Activated CD8-positive, alpha-beta memory T cell treated with anti-CD3 and anti-CD28 coated beads, Interleukin-2, amount 10 ng/mL, durations not matched to agents 7 days and 5 days (primary cell): ENCODE results near the gene HMX3. TPM values are rescaled to one million over a fixed set of nuclear protein-coding genes. Genes with fewer than 3 reads are reported as not detected.

Experiments
- ATAC-seq: fragments of 150-1000 bp; cut with Tn5 transposase; one replicate; pipeline ENCODE4 v1.10.0; 2021; ENCODE audit warnings: moderate library complexity
- CTCF ChIA-PET: fragments of 350-600 bp; sonication (Branson Sonifier 250); formaldehyde crosslinking; loops from one replicate; lab custom pipeline; 2021; ENCODE audit warnings: antibody characterized with exemption; lab: Charles Lee
- DNase-seq: peaks from one replicate; pipeline ENCODE4 v3.0.0-alpha.2; 2020
- H3K27ac Mint-ChIP-seq: one replicate; pipeline ENCODE4 v1.8.0; 2021; ENCODE audit warnings: mild to moderate bottlenecking, mixed read lengths
- H3K27me3 Mint-ChIP-seq: one replicate; pipeline ENCODE4 v1.8.0; 2021; ENCODE audit warnings: mixed read lengths
- H3K36me3 Mint-ChIP-seq: one replicate; pipeline ENCODE4 v1.8.0; 2021; ENCODE audit warnings: mild to moderate bottlenecking, mixed read lengths
- H3K4me1 Mint-ChIP-seq: one replicate; pipeline ENCODE4 v1.8.0; 2021; ENCODE audit warnings: mixed read lengths
- H3K4me3 Mint-ChIP-seq: one replicate; pipeline ENCODE4 v1.8.0; 2021; ENCODE audit warnings: mild to moderate bottlenecking, moderate library complexity, mixed read lengths
- H3K9me3 Mint-ChIP-seq: one replicate; pipeline ENCODE4 v1.8.0; 2022; ENCODE audit warnings: low read depth, mixed read lengths
- total RNA-seq, 2 experiments: library from RNA; stranded (reverse); gene quantifications; one replicate each; pipeline ENCODE4 v1.2.3, GENCODE V29; 2021

Gene HMX3
- not detected for total RNA-seq

DNA sequence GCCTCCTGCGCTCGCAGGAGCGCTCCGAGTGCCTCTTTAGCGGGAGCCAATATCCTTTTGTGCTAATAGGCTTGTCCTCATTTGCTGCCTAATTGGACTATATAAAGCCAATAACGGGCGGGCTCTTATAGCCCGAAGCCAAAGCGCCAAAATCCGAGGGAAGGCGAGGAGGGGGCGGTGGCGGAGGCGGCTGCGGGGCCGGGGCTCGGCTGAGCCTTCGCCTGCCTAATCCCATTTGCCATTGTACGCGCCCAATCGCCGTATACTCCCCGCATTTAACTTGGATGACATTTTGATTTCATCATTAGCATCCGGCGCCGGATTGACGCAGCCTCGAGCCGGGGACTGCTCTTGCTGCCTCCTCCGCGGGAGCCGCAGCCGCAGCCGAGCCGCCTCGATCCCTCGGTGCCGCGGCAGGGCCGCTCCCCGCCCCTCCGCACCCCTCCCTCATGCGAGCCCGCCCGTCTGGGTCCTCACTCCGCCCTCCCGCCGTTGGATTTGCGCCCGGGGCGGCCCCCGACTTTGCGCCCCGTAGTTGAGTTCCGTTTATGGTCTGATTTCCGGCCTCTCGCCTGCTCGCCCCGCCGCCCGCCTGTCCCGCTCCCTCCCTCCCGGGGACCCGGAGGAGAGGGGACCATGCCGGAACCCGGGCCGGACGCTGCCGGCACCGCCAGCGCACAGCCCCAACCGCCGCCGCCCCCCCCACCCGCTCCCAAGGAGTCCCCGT, at the start of gene HMX3:
Gene HMX3, plus strand, starts transcription at position 556 of the 727 bp plus-strand sequence. Its CDS starts 81 bp downstream, at position 637.
- Mint-ChIP-seq H3K27ac (peak within 1 kb of the TSS; percentile 82), H3K4me1 (peaks cover 35% of the 10 kb centered on the region), H3K9me3 (no peaks in the 10 kb centered on the region), H3K4me3 (peak within 1 kb of the TSS; percentile 51), H3K36me3 (peaks cover 5% of the 10 kb centered on the region), H3K27me3 (peaks cover 90% of the 10 kb centered on the region)
- CTCF ChIA-PET, result no interaction called here
- DNase-seq, result peak; percentile 54
- ATAC-seq, result peak; percentile 49

DNA sequence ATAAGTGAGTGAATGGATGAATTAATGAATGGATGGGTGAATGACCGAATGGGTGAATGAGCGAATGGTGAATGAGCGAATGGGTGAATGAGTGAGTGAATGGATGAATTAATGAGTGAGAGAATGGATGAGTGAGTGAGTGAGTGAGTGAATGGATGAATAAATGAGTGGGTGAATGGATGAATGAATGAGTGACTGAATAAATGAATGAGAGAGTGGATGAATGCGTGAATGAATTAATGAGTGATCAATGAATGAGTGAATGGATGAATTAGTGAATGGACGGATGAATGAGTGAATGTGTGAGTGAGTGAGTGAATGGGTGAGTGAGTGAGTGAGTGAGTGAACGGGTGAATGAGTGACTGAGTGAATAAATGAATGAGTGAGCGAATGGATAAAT, 49.5 kb upstream of the HMX3 start:
- no peaks in the 10 kb centered on the region for H3K4me1 Mint-ChIP-seq
- H3K9me3 Mint-ChIP-seq, result peaks cover 5% of the 10 kb centered on the region
- H3K4me3 Mint-ChIP-seq, result no peak overlapping the region
- no peaks in the 10 kb centered on the region for H3K36me3 Mint-ChIP-seq
- ATAC-seq, result no peak
- no peak overlapping the region for H3K27ac Mint-ChIP-seq
- H3K27me3 Mint-ChIP-seq, result no peaks in the 10 kb centered on the region
- no peak for DNase-seq
- CTCF ChIA-PET, result no interaction called here

DNA sequence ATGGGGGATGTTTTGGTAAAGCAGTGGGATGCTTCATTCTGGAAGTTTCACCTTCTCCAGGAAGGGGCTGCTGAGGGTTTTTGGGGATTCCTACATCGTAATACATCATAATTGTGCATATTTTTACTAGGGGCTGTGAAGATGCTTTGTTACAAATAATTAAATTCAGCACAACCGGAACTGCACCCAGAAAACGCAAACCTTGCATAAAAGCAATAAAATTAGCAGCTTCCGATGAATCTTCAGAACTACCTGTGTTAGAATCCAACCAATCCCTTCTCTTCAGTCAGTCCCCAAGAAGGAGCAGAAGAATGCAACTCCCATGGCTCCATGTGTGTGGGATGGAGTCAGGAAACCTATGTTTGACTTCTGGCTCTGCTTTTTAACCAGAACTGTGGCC, 48.4 kb upstream of the HMX3 start:
- no peaks in the 10 kb centered on the region for H3K27me3 Mint-ChIP-seq

DNA sequence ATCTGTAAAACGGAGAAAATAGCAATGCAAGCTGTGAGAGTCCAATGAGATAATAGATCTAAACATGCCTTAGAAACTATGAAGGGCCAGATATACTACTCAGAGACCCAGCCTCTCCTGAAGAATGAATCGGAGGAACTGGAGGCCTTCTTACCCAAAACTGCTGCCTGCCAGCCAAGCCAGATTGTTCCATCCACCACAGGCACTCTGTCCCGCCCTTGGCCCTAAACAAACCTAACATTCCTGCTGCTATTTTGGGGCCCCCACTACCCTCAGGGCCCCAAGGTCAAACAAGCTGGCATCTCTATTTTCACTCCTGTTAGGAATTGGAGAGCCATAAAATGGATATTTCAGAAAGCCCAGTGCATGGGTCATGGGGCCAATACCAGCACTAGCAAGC, 48.0 kb upstream of the HMX3 start:
- CTCF ChIA-PET, result no interaction called here
- no peak overlapping the region for H3K27ac Mint-ChIP-seq
- no peaks in the 10 kb centered on the region for H3K4me1 Mint-ChIP-seq
- DNase-seq, result no peak
- no peak for ATAC-seq
- no peak overlapping the region for H3K4me3 Mint-ChIP-seq
- H3K36me3 Mint-ChIP-seq, result no peaks in the 10 kb centered on the region
- H3K27me3 Mint-ChIP-seq, result no peaks in the 10 kb centered on the region
- H3K9me3 Mint-ChIP-seq, result peaks cover 5% of the 10 kb centered on the region

More for the DNA sequence above, 48.4 kb upstream of the HMX3 start:
- DNase-seq (no peak), ATAC-seq (no peak)
- Mint-ChIP-seq H3K36me3 (no peaks in the 10 kb centered on the region), H3K4me3 (no peak overlapping the region), H3K27ac (no peak overlapping the region), H3K4me1 (no peaks in the 10 kb centered on the region), H3K9me3 (peaks cover 5% of the 10 kb centered on the region)
- CTCF ChIA-PET, result no interaction called here

DNA sequence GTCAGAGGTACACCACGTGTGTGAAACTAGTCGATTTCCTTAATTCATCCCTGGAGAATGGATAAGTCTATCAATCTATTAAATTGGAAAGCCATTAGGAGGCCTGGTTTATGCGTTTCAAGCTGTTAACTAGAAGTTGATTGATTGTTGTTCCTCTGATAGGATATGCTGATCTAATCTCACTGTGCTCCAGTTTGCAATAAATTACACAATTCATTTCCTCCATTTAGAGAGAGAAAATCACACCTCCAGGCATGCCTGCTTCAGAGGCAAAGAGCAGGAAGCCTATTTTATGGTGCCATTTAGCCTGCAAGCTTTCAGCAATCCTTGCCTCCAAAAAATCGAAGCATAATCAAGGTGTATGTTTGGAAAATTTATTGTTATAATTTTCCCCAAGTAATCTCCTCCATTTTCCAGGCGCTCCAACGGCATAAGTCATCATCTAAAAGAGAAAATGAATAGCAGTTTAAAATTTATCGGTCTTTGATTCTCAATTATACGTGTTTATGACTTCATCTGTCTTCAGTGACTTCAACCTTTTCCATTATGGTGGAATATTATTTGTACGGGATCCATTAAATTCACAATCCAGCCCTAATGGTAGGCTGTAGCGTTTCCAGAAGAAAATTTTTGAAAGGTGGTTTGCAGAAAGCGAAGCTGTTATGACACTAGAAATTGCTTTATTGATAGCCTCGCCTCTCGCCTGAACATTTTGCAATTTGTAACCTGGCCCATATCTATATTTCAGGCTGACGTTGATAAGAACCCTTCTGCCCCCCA, 42.9 kb upstream of the HMX3 start:
- Mint-ChIP-seq H3K9me3 (no peaks in the 10 kb centered on the region), H3K27me3 (peaks cover 6% of the 10 kb centered on the region), H3K27ac (no peak overlapping the region), H3K4me3 (no peak overlapping the region), H3K36me3 (no peaks in the 10 kb centered on the region), H3K4me1 (no peaks in the 10 kb centered on the region)
- DNase-seq (no peak), ATAC-seq (no peak)
- CTCF ChIA-PET, result no interaction called here

DNA sequence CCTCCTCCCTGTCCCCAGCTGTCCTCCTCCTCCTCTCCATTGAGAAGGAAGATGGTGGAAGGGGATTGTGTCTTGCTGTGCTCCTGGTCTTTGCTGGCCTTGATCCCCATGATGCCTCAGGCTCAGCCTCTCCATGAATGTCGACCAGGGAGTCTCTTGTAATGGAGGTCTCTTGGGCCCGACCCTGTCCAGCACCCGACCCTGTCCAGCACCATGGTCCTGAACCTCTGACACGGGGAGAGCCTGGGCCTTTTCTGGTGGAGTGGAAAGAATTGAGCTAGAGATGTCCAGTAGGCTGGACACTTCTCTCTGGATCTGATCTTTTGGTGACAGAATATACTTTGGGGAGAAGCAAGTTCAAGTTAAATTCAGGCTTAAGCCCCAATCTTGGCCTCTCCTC, 42.3 kb upstream of the HMX3 start:
- H3K27ac Mint-ChIP-seq, result no peak overlapping the region
- CTCF ChIA-PET, result no interaction called here
- H3K27me3 Mint-ChIP-seq, result peaks cover 6% of the 10 kb centered on the region
- ATAC-seq, result no peak
- no peaks in the 10 kb centered on the region for H3K4me1 Mint-ChIP-seq
- H3K36me3 Mint-ChIP-seq, result no peaks in the 10 kb centered on the region
- H3K4me3 Mint-ChIP-seq, result no peak overlapping the region
- no peaks in the 10 kb centered on the region for H3K9me3 Mint-ChIP-seq
- DNase-seq, result no peak

DNA sequence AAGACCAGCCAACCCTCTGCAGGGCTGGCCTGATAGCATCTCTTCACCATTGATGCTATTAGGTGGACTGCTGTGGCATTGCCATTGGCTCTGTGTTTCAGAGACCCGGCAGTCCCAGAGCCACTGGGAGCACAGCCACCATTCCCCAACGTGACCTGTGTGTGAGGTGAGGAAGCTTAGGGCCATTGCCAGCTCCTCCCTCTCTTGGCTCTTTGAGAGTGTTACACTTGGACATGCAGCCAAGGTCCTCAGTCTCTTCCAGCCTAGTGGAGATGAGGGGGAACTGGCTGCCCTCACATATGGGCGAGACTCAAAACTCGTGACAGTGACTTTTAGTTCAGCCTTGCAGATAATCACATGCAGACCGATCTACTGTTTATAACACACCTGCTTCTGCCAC, 39.3 kb upstream of the HMX3 start:
- ATAC-seq, result no peak
- Mint-ChIP-seq H3K4me1 (no peaks in the 10 kb centered on the region), H3K27me3 (peaks cover 6% of the 10 kb centered on the region), H3K27ac (no peak overlapping the region), H3K36me3 (no peaks in the 10 kb centered on the region), H3K4me3 (no peak overlapping the region), H3K9me3 (no peaks in the 10 kb centered on the region)
- DNase-seq, result no peak
- CTCF ChIA-PET, result no interaction called here

DNA sequence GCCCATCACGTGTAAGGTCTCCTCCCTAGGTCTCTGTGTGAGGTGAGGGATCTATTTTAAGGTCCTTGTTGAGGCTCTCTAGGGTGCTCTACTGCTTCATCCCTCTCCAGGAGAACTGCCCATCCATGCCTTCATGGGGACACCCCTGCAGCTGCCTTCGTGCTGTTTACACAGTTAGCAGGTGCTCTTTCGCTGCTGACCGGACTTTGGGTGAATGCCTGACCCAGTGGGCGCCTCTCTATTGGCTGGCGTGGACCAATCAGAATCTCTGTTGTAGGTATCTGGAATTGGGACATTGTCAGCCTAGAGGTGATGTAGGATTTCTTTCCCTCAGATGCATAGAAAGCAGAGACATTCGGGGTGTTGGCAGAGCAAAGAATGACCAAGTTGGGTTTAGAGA, 38.7 kb upstream of the HMX3 start:
- H3K27ac Mint-ChIP-seq, result no peak overlapping the region

DNA sequence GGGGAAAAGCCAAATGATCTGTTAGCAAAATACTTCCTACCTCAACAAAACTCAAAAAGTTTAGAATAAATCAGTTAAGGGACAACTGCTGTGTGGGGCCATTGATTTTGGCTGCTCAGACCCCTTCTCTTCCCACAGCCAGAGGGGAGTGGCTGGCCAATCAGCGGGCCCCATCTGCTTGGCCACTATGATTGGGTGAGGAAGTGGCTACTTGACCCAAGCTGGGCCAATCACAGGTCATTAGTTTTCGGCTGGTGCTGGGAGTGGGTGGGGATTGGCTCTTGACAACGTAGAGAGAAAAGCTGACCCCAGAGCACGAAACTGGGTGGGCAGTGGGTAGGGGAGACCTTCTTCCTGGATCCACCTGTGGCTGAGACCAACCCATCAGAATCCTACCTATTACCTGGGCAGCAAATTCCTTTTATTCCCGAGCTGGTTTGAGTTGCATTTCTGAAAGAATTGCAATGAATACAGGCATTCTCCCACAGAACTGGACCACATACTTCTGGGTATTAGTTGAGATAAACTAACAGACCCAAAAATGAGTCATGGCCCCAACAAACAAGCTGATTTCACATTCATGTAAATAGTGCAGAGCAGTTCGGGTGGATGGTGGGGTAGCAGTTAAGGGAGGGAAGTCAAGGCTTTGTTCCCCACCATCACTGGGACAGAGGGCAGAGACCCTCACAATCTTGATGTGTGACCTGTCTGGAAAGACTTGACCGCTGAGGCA, 35.6 kb upstream of the HMX3 start:
- Mint-ChIP-seq H3K9me3 (no peaks in the 10 kb centered on the region), H3K4me1 (no peaks in the 10 kb centered on the region), H3K27me3 (peaks cover 2% of the 10 kb centered on the region), H3K36me3 (no peaks in the 10 kb centered on the region), H3K4me3 (no peak overlapping the region), H3K27ac (no peak overlapping the region)
- CTCF ChIA-PET, result no interaction called here
- ATAC-seq (no peak), DNase-seq (no peak)

More for the DNA sequence above, 38.7 kb upstream of the HMX3 start:
- H3K9me3 Mint-ChIP-seq, result no peaks in the 10 kb centered on the region
- H3K4me1 Mint-ChIP-seq, result no peaks in the 10 kb centered on the region
- CTCF ChIA-PET, result no interaction called here
- H3K36me3 Mint-ChIP-seq, result no peaks in the 10 kb centered on the region
- H3K4me3 Mint-ChIP-seq, result no peak overlapping the region
- no peak for ATAC-seq
- DNase-seq, result no peak
- H3K27me3 Mint-ChIP-seq, result peaks cover 6% of the 10 kb centered on the region

DNA sequence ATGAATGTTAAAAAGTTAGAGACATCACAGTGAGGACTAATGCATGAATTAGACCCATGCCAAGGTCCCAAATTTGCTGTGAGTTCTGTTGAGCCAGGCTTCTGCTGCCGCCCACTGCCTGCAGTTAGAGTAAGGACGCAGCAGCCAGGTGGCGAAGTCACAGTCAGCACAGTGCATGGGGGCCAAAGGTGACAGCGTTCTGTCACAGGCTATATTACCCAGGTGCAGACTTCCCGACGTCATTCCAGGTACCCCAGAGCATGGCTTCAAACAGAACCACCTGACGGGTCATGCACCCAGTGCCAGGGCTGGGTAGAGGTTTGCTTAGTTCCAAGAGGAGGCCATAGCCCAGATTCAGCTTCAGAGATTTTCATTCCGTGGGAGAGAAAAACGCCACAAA, 33.9 kb upstream of the HMX3 start:
- peaks cover 3% of the 10 kb centered on the region for H3K27me3 Mint-ChIP-seq
- no peak overlapping the region for H3K27ac Mint-ChIP-seq
- CTCF ChIA-PET, result no interaction called here
- no peaks in the 10 kb centered on the region for H3K9me3 Mint-ChIP-seq
- no peaks in the 10 kb centered on the region for H3K36me3 Mint-ChIP-seq
- H3K4me1 Mint-ChIP-seq, result no peaks in the 10 kb centered on the region
- no peak for ATAC-seq
- no peak overlapping the region for H3K4me3 Mint-ChIP-seq
- no peak for DNase-seq

DNA sequence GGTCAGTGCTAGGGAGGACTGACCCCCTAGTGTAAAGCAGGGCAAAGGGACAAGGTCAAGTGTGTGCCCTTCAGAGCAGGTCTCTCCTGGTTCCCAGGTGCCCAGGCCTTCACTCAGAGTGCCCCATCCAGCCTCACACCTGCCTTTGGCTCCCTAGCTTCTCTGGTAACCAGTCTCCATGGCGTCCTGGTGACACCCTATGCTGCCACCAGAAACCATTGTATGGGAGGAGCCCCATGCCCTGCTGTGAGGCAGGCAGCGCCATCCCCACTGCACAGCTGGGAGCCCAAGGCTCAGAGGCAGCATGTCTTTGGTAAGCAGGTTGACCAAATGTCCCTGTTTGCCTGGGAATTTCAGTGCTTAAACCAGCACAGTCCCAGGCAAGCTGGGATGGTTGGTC, 33.1 kb upstream of the HMX3 start:
- Mint-ChIP-seq H3K27ac (no peak overlapping the region), H3K4me1 (no peaks in the 10 kb centered on the region), H3K9me3 (no peaks in the 10 kb centered on the region), H3K27me3 (peaks cover 3% of the 10 kb centered on the region), H3K36me3 (no peaks in the 10 kb centered on the region), H3K4me3 (no peak overlapping the region)
- ATAC-seq, result no peak
- no peak for DNase-seq
- CTCF ChIA-PET, result no interaction called here

DNA sequence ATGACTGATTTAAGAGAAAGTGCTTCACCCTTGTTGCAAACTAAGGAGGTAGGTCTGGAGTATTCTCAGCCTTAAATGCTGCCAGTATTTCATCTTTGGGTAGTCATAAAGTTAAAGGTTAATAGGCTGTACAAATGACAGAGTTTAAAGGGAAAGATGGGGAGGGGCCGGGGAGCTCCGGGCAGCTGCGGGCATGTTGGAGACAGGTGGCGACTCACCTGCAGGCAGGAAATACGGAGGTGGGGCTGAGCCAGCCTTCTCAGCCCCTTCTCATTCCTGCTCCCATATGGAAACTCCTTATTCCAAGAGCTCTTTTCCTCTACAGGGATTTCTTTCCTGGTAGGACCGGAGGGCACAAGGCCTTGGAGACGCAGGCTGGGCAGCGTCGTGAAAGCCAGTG, 31.8 kb upstream of the HMX3 start:
- H3K27ac Mint-ChIP-seq, result no peak overlapping the region
- no peaks in the 10 kb centered on the region for H3K4me1 Mint-ChIP-seq
- no peak overlapping the region for H3K4me3 Mint-ChIP-seq

DNA sequence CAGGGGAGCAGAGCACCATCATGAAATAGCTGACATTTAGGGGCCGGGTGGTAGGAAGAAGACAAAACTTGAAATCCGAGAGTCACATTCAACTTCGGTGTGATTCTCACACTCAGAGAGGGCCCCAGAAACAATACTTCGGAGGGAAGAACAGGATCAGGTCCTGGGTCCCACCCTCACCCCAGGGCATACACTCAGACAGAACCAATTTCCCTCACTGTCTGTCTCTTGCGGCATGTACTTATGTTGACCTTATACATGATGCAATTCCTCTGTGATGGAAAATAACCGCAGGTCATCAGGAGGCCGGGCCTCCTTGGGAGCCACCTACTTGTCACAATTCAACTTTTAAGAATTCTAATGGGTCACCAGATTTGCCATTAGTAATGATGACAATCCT, 26.3 kb upstream of the HMX3 start:
- Mint-ChIP-seq H3K27me3 (peaks cover 15% of the 10 kb centered on the region), H3K4me1 (no peaks in the 10 kb centered on the region), H3K4me3 (no peak overlapping the region), H3K27ac (no peak overlapping the region), H3K9me3 (no peaks in the 10 kb centered on the region), H3K36me3 (no peaks in the 10 kb centered on the region)
- ATAC-seq, result no peak
- CTCF ChIA-PET, result no interaction called here
- no peak for DNase-seq

More for the DNA sequence above, 31.8 kb upstream of the HMX3 start:
- no peaks in the 10 kb centered on the region for H3K36me3 Mint-ChIP-seq
- CTCF ChIA-PET, result no interaction called here
- ATAC-seq (no peak), DNase-seq (no peak)
- H3K27me3 Mint-ChIP-seq, result peaks cover 7% of the 10 kb centered on the region
- H3K9me3 Mint-ChIP-seq, result no peaks in the 10 kb centered on the region
